Trophoblast cell (in vitro differentiated cells and primary cell): ENCODE results near the gene TMEM138.

Experiments used
- DNase-seq, 2 donors: peaks; one replicate each; pipeline ENCODE4 v3.0.0-alpha.2; 2016
- H2AFZ ChIP-seq: 2 replicates; pipeline ENCODE4 v1.6.1; 2013; ENCODE audit warnings: low read length, moderate library complexity, mild to moderate bottlenecking; ENCODE audit not compliant: insufficient read depth, poor library complexity
- H2AK5ac ChIP-seq: 2 replicates; pipeline ENCODE4 v1.6.1; 2013; ENCODE audit warnings: mild to moderate bottlenecking, low read length
- H2BK120ac ChIP-seq: 2 replicates; pipeline ENCODE4 v1.6.1; 2013; ENCODE audit warnings: low read length, mild to moderate bottlenecking, moderate library complexity; ENCODE audit not compliant: insufficient read depth, poor library complexity
- H2BK12ac ChIP-seq: 2 replicates; pipeline ENCODE4 v1.6.1; 2013; ENCODE audit warnings: mild to moderate bottlenecking, low read length, moderate library complexity
- H2BK5ac ChIP-seq: 2 replicates; pipeline ENCODE4 v1.6.1; 2013; ENCODE audit warnings: low read length, low read depth, moderate library complexity, mild to moderate bottlenecking; ENCODE audit not compliant: poor library complexity
- H3K14ac ChIP-seq: 2 replicates; pipeline ENCODE4 v1.6.1; 2013; ENCODE audit warnings: mild to moderate bottlenecking, low read length
- H3K18ac ChIP-seq: 2 replicates; pipeline ENCODE4 v1.6.1; 2013; ENCODE audit warnings: mild to moderate bottlenecking, low read length
- H3K23ac ChIP-seq: 2 replicates; pipeline ENCODE4 v1.6.1; 2013; ENCODE audit warnings: low read length
- H3K27ac ChIP-seq: 2 replicates; pipeline ENCODE4 v1.5.1; 2013; ENCODE audit warnings: low read depth, mild to moderate bottlenecking, inconsistent platforms, low read length, moderate library complexity
- H3K27me3 ChIP-seq: 2 replicates; pipeline ENCODE4 v1.6.1; 2013; ENCODE audit warnings: inconsistent platforms, mild to moderate bottlenecking, low read length, moderate library complexity; ENCODE audit not compliant: insufficient read depth
- H3K36me3 ChIP-seq, 2 experiments: 1 replicate in 1 of 2; 2 replicates in 1 of 2; pipeline ENCODE4 v1.6.1; 2013; ENCODE audit warnings: low read length in 2 of 2, mild to moderate bottlenecking in 2 of 2, moderate library complexity in 1 of 2; ENCODE audit not compliant: insufficient read depth in 2 of 2, control insufficient read depth in 1 of 2
- H3K4ac ChIP-seq: 2 replicates; pipeline ENCODE4 v1.6.1; 2013; ENCODE audit warnings: low read depth, mild to moderate bottlenecking, low read length, moderate library complexity
- H3K4me1 ChIP-seq, 2 experiments: 1 replicate in 1 of 2; 2 replicates in 1 of 2; pipeline ENCODE4 v1.6.1; 2013; ENCODE audit warnings: low read length in 2 of 2, mild to moderate bottlenecking in 2 of 2, moderate library complexity in 1 of 2; ENCODE audit not compliant: insufficient read depth in 2 of 2, control insufficient read depth in 1 of 2
- H3K4me2 ChIP-seq: 2 replicates; pipeline ENCODE4 v1.6.1; 2013; ENCODE audit warnings: inconsistent platforms, mild to moderate bottlenecking, low read length, moderate library complexity
- H3K4me3 ChIP-seq: 2 replicates; pipeline ENCODE4 v1.5.1; 2013; ENCODE audit warnings: mild to moderate bottlenecking, low read depth, low read length, inconsistent platforms
- H3K79me1 ChIP-seq: one replicate; pipeline ENCODE4 v1.6.1; 2013; ENCODE audit warnings: low read length
- H3K79me2 ChIP-seq: 2 replicates; pipeline ENCODE4 v1.6.1; 2013; ENCODE audit warnings: low read length, mild to moderate bottlenecking; ENCODE audit not compliant: control insufficient read depth, insufficient read depth, poor library complexity
- H3K9ac ChIP-seq: 2 replicates; pipeline ENCODE4 v1.6.1; 2013; ENCODE audit warnings: mild to moderate bottlenecking, low read length
- H3K9me3 ChIP-seq: 2 replicates; pipeline ENCODE4 v1.6.1; 2013; ENCODE audit warnings: low read depth, mild to moderate bottlenecking, control low read depth, inconsistent platforms, low read length; ENCODE audit not compliant: insufficient read depth
- H4K12ac ChIP-seq: 2 replicates; pipeline ENCODE4 v1.6.1; 2013; ENCODE audit warnings: low read depth, mild to moderate bottlenecking, low read length, moderate library complexity
- H4K8ac ChIP-seq: 2 replicates; pipeline ENCODE4 v1.6.1; 2013; ENCODE audit warnings: low read depth, mild to moderate bottlenecking, low read length, moderate library complexity
- H4K91ac ChIP-seq: one replicate; pipeline ENCODE4 v1.6.1; 2013; ENCODE audit warnings: low read depth, mild to moderate bottlenecking, low read length, moderate library complexity
- WGBS: extraction: QIAGEN DNeasy Blood & Tissue Kit; methylation state at CpG from one replicate; pipeline ENCODE4 v1.1.7; 2013; ENCODE audit warnings: missing lambda C conversion rate; ENCODE audit not compliant: insufficient read length, insufficient coverage; ENCODE audit errors: extremely low coverage; 5-methylcytosine and 5-hydroxymethylcytosine counted together

TMEM138 gene

GRCh38 chr11:61352038-61352437, 10.1 kb upstream of the TMEM138 start:
- Histone ChIP-seq H2BK120ac (no peak overlapping the region), H2BK12ac (no peak overlapping the region)

DNA sequence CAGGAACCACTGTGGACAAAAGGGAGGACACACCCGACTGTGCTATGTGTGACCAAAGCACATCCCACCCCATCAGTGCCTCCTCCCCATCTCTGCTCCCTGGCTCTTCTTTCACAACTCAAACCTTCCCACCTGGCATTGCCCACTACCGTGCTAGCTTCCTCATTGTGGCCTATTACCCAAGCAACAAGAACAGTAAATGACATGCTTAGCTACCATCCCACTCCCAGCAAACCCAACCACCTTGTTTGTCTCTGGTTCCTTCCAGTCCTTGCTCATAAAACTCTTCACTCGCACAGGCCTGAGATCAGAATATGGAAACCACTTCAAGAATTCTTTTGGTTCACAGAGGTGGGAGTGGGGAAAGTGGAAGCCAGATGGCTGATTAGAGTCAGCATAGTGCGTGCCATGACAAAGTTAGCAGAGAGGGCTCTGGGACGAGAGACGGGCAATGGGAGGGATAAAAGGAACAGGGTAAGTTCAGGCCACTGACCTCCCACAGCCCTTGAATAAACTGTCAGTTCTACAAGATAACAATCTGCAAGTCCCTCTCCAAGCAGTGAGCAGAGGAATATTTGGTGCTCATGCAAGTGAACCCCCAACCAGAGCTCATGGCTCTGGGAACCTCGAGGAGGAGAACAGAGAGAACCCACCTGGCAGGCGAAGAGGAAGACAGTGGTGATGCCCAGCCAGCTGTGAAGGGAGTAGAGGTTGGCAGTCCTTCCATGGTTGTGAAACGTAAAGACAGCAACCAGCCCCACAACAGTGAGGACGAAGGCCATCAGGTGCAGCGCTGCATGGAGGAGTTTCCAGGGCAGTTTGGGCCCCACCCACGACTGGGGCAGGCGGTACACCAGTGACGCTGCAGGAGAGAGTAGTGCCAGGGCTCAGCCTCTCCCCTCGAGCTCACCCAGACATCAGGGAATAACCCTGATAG, 8.8 kb upstream of the TMEM138 start:
- H3K9ac ChIP-seq: no peak overlapping the region
- H3K27ac ChIP-seq: no peak overlapping the region
- no peaks in the 10 kb centered on the region for H3K4me1 ChIP-seq
- no peak for DNase-seq
- H3K9me3 ChIP-seq: peaks cover 3% of the 10 kb centered on the region
- no peak overlapping the region for H2BK5ac ChIP-seq
- no CpG with 5 or more reads among the region's 15 CpGs for WGBS
- H4K12ac ChIP-seq: no peak overlapping the region
- no peak overlapping the region for H3K4me2 ChIP-seq
- peaks cover 28 to 41% of the 10 kb centered on the region in 2 experiments for H3K36me3 ChIP-seq
- no peaks in the 10 kb centered on the region for H3K79me1 ChIP-seq
- H3K14ac ChIP-seq: no peak overlapping the region
- H3K79me2 ChIP-seq: no peaks in the 10 kb centered on the region
- H3K27me3 ChIP-seq: no peaks in the 10 kb centered on the region
- no peak overlapping the region for H2AFZ ChIP-seq
- H4K91ac ChIP-seq: no peak overlapping the region
- no peak overlapping the region for H3K4me3 ChIP-seq
- H2BK120ac ChIP-seq: no peak overlapping the region
- no peak overlapping the region for H3K18ac ChIP-seq
- H2BK12ac ChIP-seq: no peak overlapping the region
- no peak overlapping the region for H3K23ac ChIP-seq
- no peak overlapping the region for H2AK5ac ChIP-seq
- no peak overlapping the region for H3K4ac ChIP-seq
- H4K8ac ChIP-seq: no peak overlapping the region

More at GRCh38 chr11:61352038-61352437, 10.1 kb upstream of the TMEM138 start:
- Histone ChIP-seq H3K4ac (no peak overlapping the region), H3K4me2 (no peak overlapping the region), H3K79me2 (no peaks in the 10 kb centered on the region), H3K27ac (no peak overlapping the region), H3K4me1 (no peaks in the 10 kb centered on the region), H3K36me3 (peaks cover 28 to 49% of the 10 kb centered on the region in 2 experiments), H3K9ac (no peak overlapping the region), H3K23ac (no peak overlapping the region), H4K8ac (no peak overlapping the region), H3K27me3 (no peaks in the 10 kb centered on the region), H4K91ac (no peak overlapping the region), H4K12ac (no peak overlapping the region), H3K18ac (no peak overlapping the region), H2AFZ (no peak overlapping the region), H2AK5ac (no peak overlapping the region), H3K9me3 (peaks cover 3% of the 10 kb centered on the region), H3K79me1 (no peaks in the 10 kb centered on the region), H3K4me3 (no peak overlapping the region), H3K14ac (no peak overlapping the region), H2BK5ac (no peak overlapping the region)
- no peak for DNase-seq
- no CpG with 5 or more reads among the region's 8 CpGs for WGBS

DNA sequence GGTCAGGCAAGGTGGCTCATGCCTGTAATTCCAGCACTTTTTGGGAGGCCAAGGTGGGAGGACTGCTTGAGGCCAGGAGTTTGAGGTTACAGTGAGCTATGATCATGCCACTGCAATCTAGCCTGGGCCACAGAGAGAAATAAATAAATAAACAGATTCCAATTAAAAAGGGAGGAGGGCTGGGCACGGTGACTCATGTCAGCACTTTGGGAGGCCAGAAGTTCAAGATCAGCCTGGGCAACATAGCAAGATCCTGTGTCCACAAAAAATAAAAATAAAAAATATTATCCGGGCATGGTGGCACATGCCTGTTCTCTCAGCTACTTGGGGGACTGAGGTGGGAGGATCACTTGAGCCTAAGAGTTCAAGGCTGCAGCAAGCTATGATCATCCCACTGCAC, 8.0 kb upstream of the TMEM138 start:
- no peak overlapping the region for H4K8ac ChIP-seq
- H3K9ac ChIP-seq: no peak overlapping the region
- no peak overlapping the region for H3K4me3 ChIP-seq
- no peak overlapping the region for H3K4me2 ChIP-seq
- H3K27me3 ChIP-seq: no peaks in the 10 kb centered on the region
- no peak overlapping the region for H3K23ac ChIP-seq
- H4K12ac ChIP-seq: no peak overlapping the region
- peaks cover 24 to 34% of the 10 kb centered on the region in 2 experiments for H3K36me3 ChIP-seq
- H2BK120ac ChIP-seq: no peak overlapping the region
- H3K9me3 ChIP-seq: peaks cover 3% of the 10 kb centered on the region
- H3K27ac ChIP-seq: no peak overlapping the region
- H2AK5ac ChIP-seq: no peak overlapping the region
- H2BK5ac ChIP-seq: no peak overlapping the region
- no peak overlapping the region for H3K4ac ChIP-seq
- H3K4me1 ChIP-seq: no peaks in the 10 kb centered on the region
- no peak overlapping the region for H3K18ac ChIP-seq
- H3K79me2 ChIP-seq: no peaks in the 10 kb centered on the region
- no peaks in the 10 kb centered on the region for H3K79me1 ChIP-seq
- no peak for DNase-seq
- no peak overlapping the region for H2BK12ac ChIP-seq
- H2AFZ ChIP-seq: no peak overlapping the region
- no peak overlapping the region for H3K14ac ChIP-seq
- H4K91ac ChIP-seq: no peak overlapping the region
- no CpG with 5 or more reads among the region's 2 CpGs for WGBS

DNA sequence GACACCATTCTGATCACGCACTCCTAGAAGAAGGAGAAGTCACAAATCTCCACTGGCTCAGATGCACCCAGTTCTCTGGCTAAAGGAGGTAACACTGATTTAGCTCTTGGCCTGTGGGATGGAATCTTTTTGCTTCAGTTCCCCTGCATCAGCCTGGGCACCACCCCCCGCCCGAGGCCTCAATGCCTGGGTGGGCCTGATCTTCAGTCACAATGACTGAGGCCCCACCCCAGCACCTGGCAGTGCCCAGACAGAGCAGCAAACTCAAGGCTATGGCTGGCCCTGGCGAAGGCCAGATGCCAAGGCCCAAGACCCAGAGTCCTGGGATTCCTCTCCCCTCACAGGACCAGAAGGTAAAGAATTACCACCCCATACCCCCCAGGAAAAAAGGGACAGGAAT, 5.5 kb upstream of the TMEM138 start:
- H3K14ac ChIP-seq: no peak overlapping the region
- no peak overlapping the region for H3K23ac ChIP-seq
- H2BK12ac ChIP-seq: no peak overlapping the region
- no peak overlapping the region for H3K4ac ChIP-seq
- no peak overlapping the region for H2AFZ ChIP-seq
- H2BK5ac ChIP-seq: no peak overlapping the region
- no peak overlapping the region for H4K8ac ChIP-seq
- H3K27ac ChIP-seq: no peak overlapping the region
- no peak overlapping the region for H4K12ac ChIP-seq
- H3K9me3 ChIP-seq: no peaks in the 10 kb centered on the region
- H3K4me3 ChIP-seq: no peak overlapping the region
- peaks cover 5 to 6% of the 10 kb centered on the region in 2 experiments for H3K4me1 ChIP-seq
- no CpG with 5 or more reads among the region's 4 CpGs for WGBS
- peaks cover 9 to 15% of the 10 kb centered on the region in 2 experiments for H3K36me3 ChIP-seq
- no peak overlapping the region for H2BK120ac ChIP-seq
- no peak overlapping the region for H3K9ac ChIP-seq
- H3K79me1 ChIP-seq: peaks cover 5% of the 10 kb centered on the region
- H3K18ac ChIP-seq: no peak overlapping the region
- no peaks in the 10 kb centered on the region for H3K27me3 ChIP-seq
- DNase-seq: no peak
- peaks cover 5% of the 10 kb centered on the region for H3K79me2 ChIP-seq
- no peak overlapping the region for H2AK5ac ChIP-seq
- no peak overlapping the region for H4K91ac ChIP-seq
- H3K4me2 ChIP-seq: no peak overlapping the region
